HG02981 (cell line): ENCODE measurements around the gene RIPPLY2.

Experiments
- ATAC-seq: cut with Tn5 transposase; IDR thresholded peaks from one replicate; pipeline ENCODE4 v1.9.1; 2021; ENCODE audit warnings: mild to moderate bottlenecking, moderate library complexity; ENCODE audit not compliant: unreplicated experiment

RIPPLY2 gene

DNA sequence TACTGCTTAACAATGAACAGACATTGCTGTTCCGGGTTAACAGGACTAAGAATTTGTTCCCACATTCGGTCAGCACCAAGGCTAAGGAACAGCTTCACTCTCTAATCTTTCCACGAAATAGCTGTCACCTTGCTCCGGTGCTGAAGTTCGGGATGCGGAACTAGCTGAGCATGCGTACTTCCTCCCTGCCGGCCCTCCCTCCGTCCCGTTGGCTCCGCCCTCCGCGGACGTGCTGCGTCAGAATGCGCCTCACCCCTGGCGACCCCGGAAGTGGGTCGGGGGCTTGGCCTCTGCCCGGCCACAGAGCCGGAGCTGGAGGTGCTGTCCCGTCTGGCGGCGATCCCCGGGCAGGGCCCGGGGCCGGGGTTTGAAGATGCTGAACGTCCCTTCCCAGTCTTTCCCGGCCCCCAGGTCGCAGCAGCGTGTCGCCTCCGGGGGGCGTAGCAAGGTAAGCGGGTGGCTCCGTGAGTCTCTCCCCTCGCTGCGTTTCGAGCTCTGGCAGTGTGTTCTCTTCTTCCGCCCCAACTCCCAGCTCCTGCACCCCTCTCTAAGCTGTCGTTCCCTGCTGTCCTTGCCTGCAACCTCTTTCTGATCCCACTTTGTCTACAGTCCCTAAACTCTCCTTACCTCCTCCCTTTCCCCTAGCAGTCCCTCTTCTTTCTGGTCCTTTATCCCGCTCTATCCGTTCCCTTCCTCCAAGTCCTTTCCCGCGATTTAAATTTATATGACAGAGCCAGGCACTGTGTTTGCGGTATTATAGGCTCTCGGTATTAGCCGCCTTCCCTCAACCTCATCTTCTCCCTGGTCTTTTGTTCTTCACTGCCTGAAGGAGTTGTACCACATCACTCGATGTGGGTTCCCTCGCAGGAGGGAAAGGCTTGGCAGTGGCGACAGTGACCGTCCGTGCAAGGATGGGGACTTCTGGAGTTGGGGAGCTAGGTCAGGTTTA lies 6.5 kb downstream of the RIPPLY2 start, which contains the start of gene CYB5R4:
TSS of gene CYB5R4 (plus strand) at position 280 of the 949 bp plus-strand sequence. CDS start at position 374, 94 bp downstream.
- ATAC-seq = peak; percentile 98

DNA sequence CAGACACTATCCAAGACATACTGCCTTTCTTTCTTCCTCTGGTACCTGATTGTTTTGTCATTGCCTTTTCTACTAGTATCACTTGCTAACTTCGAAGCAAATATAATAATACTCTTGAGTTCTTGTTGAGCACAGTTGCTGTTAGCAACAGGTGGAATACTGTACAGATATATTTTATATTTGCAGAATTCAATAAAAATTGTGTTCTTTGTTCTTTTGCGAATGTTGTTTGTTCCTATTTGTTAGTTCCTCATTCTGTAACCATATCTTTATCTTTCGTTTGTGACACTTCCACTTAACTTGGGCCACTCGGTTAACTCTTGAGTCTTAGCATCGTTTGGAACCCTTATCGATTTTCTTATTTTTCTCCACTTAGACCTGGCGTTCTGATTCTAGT lies 7.2 kb downstream of the RIPPLY2 start:
- no peak for ATAC-seq

DNA sequence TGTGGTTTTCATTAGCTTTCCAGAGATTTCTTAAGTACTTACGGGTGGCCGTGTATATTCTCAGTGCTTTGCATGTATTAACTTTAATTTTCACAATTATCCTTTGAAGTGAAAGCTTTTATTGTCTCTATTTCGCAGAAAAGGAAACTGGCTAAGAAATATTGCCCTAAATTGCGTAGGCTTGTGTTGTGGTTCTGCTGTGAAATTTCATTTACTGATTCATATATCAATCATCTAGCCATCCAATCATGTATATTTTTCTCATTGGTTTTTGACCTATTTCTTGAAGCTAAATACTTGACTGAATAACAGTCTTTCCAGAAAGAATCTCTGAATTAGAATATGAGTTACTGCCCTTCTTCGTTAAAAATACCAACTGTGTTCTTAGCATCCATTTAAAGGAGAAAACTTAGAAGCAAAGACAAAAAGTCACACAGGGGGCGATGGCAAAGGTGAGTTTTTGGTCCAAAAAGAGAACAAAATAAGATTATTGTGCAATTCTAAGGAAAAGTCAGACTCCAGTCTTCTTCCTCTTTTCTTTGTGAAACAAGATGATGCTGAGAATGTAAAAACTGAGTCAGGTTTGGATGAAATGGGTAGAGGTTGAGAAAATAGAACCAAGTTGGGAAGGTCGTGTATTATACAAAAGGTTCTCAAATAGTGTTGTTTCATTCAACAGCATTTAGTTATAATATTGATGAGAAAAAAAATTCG lies 7.8 kb downstream of the RIPPLY2 start:
- ATAC-seq = no peak

DNA sequence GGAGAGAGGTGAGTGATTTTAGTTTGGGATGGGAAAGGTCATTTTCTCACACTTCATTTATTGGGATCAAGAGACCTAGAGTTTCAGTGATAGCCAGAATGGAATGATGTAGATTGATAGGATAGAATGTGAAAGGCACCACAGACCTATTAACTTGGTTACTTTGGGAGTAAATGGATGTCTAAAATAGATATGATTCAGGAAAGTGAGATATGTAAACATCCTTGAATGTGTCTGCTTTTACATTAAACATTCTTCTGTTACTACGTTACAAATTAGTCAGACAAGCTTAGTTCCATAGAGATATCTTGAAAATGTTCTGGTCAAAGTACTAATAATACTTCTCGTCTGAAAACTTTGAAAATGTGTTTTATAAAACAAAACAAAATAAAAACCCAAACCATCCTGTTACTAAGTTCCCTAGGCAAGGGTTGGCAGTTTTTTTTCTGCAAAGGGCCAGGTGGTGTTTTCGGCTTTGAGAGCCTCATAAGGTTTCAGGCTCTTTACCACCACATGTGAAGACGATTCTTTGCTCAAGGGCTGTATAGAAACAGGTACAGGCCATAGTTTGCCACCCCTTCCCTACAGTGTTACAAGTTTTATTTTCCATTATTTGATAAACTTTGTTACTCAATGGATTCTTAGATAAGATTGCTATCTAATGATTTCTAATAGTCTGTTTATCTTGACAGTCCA lies 9.8 kb downstream of the RIPPLY2 start:
- no peak for ATAC-seq

DNA sequence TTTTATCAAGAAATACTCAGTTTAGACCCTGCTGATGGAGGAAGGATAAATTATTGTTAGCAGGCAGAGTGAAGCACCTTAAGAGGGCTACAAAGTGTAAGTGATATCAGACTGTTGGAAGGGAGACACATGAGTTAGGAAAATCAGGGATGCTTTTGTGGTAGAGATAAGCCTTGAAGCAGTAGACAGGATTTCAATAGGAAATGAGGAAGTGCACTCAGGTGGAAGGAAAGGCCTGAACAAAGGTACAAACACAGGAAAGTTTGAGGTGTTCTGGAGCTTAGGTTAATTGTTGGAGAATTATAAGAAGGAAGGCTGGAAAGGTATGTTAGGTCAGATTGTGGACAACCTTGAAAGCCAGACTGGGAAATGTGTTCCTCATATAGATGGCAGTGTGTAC lies 13.9 kb downstream of the RIPPLY2 start:
- ATAC-seq = no peak

DNA sequence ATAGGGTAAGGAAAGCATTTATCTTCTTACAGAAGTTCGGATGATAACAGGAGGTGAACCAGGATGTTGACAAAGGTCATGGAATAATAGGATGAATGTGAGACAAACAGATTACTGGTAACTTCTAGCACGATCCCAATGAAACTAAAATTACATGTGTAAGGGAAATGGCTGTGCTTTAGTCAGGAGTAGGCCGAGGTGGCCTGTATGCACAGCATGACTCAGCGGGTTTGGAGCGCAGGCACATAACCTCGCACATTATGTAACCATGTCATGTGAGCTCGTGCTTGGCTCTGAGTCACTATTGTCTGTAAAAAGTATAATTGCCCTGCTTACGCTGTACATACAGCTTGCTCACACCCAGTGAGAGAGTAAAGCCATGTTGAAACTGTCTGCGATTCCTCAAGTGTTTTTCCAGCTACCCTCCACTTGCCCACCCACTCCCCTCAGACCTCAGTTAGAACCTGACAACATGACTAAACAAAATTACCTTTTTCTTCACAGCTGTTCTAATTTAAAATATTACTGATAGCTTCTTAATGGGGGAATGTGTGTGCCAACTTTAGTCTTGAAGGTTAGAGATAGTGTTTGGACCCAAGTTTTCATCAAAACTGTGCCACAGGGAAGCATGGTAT lies 14.5 kb downstream of the RIPPLY2 start:
- no peak for ATAC-seq

DNA sequence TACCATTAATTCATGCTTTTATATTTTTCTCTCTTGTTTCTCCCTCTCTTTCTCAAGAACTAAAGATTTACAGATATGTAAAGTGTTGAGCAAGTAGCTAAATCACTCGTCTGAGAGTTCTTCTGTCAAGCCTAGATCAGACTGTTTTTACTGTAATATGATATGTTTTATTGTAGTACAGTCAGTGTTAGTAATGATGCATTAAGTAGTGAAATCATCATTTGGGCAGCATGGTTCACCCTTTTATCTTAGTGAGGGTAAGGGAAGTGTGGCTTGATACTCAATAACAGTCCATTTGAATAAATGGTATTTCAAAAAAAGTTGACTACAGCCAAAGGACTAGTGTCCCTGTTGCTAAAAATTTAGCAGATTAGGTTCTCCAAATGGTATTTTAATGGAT lies 15.5 kb downstream of the RIPPLY2 start:
- no peak for ATAC-seq

DNA sequence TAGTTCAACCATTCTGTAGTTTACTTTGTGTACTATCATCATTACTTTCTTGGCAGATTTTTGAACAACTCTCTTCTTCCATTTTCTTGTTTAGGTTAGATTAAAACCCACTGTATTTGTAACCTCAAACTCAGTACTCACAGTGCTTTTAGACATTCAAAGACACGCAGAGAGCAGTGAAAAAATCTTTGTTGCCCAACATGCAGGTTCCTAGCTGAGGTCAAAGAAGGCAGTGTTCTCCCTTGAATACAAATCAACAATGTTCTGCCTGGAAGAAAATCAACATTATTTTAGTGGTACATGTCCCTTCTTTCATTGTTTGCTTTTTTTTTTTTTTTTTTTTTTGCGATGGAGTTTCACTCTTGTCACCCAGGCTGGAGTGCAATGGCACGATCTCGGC lies 17.5 kb downstream of the RIPPLY2 start:
- ATAC-seq = no peak

DNA sequence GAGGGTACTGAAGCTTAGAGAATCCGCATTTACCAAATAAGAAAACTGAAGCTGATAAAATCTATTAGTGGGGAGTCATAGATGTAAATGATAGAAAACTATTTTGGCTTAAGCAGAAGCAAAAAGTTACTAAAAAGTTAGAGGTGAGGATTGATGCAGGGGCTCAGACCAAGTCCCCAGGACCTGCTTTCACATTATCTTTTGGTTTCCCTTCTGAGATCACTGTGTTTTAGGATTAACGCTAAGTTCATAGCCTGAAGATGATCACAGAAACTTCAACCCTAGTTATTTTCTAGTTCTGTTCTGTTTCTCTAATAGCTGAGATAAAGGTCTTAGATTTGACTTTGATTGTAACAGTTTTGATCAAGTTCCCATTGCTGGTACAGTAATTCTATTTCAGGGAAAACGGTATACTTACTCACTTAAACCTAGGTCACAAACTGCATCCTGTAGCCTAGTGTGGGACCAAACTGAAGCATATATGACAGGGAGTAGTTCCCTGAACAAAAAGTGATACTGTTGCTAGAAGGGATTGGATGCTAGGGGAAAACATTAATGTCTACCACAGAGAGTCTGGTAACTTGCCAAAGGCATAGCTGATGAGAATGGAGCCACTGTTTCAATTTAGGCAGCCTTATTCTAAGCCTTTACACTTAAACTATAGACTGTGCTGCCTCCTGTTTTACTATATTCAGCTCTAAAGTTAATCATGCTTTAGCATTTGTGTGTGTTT lies 19.4 kb downstream of the RIPPLY2 start:
- ATAC-seq = peak; percentile 45

DNA sequence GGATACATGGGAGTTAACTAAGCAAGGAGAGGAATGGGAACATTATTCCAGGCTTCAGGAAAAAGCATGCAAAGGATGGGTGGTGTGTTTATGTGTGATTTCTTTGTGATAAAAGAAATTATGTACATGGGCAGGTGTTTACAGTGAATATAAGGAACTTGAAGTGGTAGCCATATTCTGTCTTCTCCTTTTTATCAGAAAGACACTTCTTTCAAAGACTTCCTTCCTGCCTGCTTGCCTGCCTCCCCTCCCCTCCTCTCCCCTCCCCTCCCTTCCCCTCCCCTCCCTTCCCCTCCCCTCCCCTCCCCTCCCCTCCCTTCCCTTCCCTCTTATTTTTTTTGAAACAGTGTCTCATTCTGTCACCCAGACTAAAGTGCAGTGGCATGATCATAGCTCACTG lies 20.7 kb downstream of the RIPPLY2 start:
- ATAC-seq = no peak

DNA sequence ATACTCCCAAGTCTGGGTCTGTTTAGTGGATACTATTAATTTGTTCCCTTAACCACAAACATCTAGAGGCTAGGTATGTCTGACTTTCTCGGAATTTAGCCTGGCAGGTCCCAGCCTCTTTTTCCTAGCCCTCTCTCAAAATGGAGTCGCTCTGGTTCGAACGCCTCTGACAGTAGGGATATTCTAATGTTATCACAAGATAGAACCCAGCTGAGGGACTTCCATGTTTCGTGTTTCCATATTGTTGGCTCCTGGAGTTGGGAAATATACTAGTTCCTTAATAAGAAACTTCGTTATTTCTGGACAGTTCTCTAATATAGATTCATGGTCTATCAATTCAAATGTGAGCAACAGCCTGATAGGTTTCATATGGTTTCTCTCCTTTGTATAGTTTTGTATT lies 22.7 kb downstream of the RIPPLY2 start:
- ATAC-seq = no peak

DNA sequence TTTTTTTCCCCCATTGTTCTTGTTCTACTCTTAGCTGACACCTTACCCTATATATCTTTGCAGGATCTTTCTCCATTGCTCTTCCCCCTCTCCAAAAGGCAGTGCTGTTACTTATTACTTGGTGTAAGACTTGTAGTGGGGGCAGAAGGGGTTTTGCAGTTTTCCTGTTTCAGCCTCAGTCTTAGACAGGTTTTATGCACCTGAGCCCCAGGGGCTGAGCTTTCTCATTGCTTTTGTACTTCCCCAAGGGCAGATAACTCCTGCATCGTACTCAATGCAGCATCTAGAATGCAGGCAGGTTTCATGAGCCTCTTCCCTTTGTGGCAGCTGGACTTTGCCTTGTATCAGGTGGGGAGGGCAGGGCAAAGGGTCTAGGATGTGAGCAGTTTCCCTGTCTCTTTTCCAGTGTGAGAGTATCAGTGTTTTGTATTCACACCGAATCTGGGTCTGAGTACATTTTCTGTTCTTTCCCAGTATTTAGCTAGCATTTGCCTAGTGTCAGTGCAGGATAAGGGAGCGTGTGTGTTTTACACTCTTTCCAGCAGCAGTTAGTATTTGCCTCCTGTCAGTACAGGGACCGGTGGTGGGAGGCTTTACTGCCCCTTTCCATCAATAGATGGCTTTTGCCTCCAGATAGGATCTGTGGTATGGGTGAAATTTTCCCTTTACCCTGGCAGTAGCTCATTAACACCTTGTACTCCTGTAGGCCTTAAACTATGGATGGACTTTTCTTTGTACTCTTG lies 25.9 kb downstream of the RIPPLY2 start:
- no peak for ATAC-seq

DNA sequence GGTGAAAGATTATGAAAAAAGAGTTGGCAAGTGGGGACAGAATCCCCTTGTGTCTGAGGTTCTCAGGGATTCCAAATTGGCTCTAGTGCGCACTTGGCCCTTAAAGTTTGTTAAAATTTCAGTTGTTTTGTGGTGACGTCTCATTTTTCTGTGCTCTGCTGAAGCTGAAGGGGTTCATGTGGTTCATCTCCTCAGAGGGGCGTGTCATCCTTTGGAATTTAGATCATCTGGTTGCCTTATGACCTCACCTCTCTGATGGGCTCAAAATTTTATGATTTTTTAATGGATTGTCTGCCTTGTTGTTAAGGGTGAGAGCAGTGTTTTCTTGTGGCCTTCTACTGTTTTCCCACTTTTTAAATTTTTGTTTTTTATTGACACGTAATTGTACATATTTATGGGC lies 26.6 kb downstream of the RIPPLY2 start:
- no peak for ATAC-seq

DNA sequence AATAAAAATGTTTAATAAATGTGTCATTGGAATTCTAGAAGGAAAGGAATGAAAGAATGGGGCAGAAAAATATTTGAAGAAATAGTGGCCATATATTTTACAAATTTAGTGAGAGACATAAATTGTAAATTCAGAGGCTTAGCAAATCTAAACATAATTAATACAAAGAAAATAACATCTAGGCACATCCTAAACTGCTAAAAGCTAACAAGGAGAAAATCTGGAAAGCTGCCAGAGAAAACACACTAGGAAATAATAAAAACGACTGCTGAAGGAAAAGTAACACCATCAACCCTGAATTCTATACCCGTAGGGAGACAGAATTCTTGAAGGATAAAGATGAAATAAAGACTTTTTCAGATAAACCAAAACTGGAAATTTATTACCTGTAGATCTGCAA lies 30.1 kb downstream of the RIPPLY2 start:
- ATAC-seq = no peak

DNA sequence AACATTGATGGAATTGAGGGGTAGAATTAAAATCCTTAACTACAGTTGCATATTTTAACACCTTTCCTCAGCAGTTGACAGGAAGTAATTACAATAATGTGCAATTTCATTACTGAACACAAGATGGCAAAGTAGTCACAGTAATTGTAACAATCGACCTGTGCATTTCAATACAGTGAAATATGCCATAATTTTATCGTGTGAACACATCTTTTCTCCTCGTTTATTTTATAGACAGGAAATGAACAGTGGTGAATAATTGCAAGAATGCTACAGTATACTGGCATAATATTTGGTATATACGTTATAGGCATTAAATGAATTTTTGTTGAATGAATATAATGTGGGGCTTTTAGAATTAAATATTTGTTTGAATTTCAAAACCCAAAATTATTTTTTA lies 31.4 kb downstream of the RIPPLY2 start:
- ATAC-seq = peak; percentile 93

DNA sequence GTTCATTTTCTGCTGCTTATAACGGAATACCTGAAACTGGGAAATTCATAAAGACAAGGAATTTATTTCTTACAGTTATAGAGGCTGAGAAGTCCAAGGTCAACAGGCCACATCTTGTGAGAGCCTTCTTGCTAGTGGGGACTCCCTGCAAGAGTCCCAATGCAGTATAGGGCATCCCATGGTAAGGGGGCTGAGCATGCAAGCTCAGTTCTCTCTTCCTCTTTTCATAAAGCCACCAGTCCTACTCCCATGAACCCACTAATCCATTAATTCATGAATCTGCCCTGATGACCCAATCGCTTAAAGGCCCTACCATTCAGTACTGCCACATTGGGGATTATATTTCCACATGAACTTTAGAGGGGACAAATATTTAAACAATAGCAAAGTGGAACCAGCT lies 32.8 kb downstream of the RIPPLY2 start:
- no peak for ATAC-seq

DNA sequence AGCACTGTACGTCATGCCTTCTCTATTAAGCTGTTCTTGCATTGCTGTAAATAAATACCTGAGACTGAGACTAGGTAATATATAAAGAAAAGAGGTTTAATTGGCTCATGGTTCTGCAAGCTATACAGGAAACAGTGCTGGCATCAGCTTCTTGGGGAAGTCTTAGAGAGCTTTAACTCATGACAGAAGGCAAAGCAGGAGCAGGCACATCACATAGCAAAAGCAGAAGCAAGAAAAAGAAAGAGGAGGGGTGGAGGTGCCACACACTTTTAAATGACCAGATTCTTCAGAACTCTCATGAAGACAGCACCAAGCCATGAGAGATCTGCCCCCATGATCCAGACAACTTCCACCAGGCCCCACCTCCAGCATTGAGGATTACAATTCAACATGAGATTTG lies 36.5 kb downstream of the RIPPLY2 start:
- no peak for ATAC-seq

DNA sequence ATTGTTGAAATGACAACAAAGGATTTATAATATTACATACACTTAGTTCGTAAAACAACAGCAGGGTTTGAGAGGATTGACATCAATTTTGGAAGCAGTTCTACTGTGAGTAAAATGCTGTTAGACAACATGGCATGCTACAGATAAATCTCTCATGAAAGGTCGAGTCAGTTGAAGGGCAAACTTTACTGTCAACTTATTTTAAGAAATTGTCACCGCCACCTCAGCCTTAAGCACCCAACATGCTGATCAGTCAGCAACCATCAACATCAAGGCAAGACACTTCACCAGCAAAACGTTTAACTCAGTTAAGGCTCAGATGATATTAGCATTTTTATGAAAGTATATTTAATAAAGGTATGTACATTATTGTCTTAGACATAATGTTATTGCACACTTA lies 37.4 kb downstream of the RIPPLY2 start:
- ATAC-seq = no peak

DNA sequence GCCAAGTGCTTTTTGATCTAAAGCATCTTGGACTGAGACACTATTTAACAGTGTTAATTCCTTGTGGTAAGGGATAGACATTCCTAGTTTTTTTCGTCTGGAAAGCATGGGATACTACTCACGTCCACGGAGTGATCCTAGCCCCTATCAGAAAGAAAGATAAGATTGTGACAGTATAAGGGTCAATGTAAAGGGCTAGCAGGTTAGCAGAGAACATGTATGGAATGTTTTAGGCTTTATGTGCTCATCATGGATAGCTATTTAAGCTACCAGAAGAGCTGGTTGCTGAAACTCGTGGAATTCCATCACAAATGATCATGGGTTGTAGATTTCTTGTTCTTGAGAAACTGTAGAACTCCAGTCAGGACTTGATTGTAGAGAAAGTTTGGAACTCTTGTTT lies 38.4 kb downstream of the RIPPLY2 start:
- no peak for ATAC-seq

DNA sequence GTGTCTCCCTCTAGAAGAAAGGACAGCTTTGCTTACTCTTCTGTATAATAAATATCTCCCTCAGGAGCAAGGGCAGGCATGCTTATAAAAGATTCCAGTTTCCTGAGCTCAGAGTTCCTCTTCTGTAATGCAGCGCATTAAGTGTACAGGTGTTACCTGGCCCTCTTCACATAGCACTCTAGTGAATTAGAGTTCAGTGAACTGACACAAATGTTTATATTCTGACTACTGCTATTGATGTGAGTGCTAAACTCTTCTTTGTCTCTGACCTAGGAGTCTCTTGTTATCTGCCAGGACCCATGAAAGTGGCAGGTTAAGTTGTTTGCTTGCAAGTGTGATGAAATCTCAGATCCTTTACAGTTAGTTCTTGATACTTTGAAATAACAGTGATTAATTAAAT lies 39.9 kb downstream of the RIPPLY2 start:
- no peak for ATAC-seq
